Transverse colon (tissue), 4 donors: ENCODE data around the gene GABRG2. TPM values are rescaled to one million over a fixed set of nuclear protein-coding genes. Genes with fewer than 3 reads are reported as not detected.

Experiments used
- DNase-seq: peaks from one replicate; pipeline ENCODE4 v3.0.0-alpha.2; 2019
- H3K27ac ChIP-seq, 4 donors: fragments of 200-600 bp; sonication (generic); 2 replicates each; pipeline ENCODE4 v1.5.1; 2016 to 2018; ENCODE audit warnings: inconsistent platforms in 4 of 4
- H3K27me3 ChIP-seq: fragments of 200-600 bp; sonication (generic); 2 replicates; pipeline ENCODE4 v1.5.1; 2017; ENCODE audit warnings: inconsistent platforms
- H3K36me3 ChIP-seq, 4 donors: fragments of 200-600 bp; sonication (generic); 2 replicates each; pipeline ENCODE4 v1.5.1; 2017 to 2019; ENCODE audit warnings: inconsistent platforms in 4 of 4
- H3K4me1 ChIP-seq, 4 donors: fragments of 200-600 bp; sonication (generic); 2 replicates each; pipeline ENCODE4 v1.5.1; 2017 to 2020; ENCODE audit warnings: inconsistent platforms in 4 of 4
- H3K4me3 ChIP-seq, 4 donors: fragments of 200-600 bp; sonication (generic); 1 replicate in 1 of 4; 2 replicates in 3 of 4; pipeline versions ENCODE4 v1.5.1 to v1.6.1; 2017 to 2019; ENCODE audit warnings: inconsistent platforms in 4 of 4
- H3K9me3 ChIP-seq, 2 donors: fragments of 200-600 bp; sonication (generic); 2 replicates each; pipeline ENCODE4 v1.5.1; 2017 to 2019; ENCODE audit warnings: inconsistent platforms in 2 of 2
- EP300 ChIP-seq: sonication (generic); formaldehyde crosslinking; IDR thresholded peaks from one replicate; pipeline ENCODE4 v1.6.1; 2017; ENCODE audit warnings: antibody characterized with exemption, low read depth
- POLR2A ChIP-seq: fragments of 450-650 bp; IDR thresholded peaks from one replicate; pipeline ENCODE4 v1.6.1; 2016; ENCODE audit warnings: antibody characterized with exemption, mild to moderate bottlenecking, moderate library complexity
- POLR2AphosphoS5 ChIP-seq, 3 donors: sonication (generic); formaldehyde crosslinking; IDR thresholded peaks; one replicate each; pipeline ENCODE4 v1.6.1; 2016; ENCODE audit warnings: antibody characterized with exemption in 3 of 3
- WGBS, 2 donors: methylation state at CpG; one replicate each; pipeline ENCODE4 v1.1.5; 2018; ENCODE audit warnings: low coverage in 1 of 2; 5-methylcytosine and 5-hydroxymethylcytosine counted together
- in situ Hi-C, 4 donors: fragments of 200-750 bp; cut with MboI; loops; one replicate each; pipeline versions ENCODE4 v1.15.0 to v1.15.1; 2017; ENCODE audit warnings: low sequenced_read_pairs in 3 of 4, low pct_ligation_motif_present in 1 of 4, low pct_unique_long_range_greater_than_20kb in 1 of 4
- intact Hi-C: fragments of 100-400 bp; cut with DNase I; formaldehyde crosslinking; loops from one replicate; pipeline ENCODE4 v1.15.1; 2023; ENCODE audit warnings: low total_unique reads
- total RNA-seq, 4 donors: library from RNA; depleted of rRNA; stranded (reverse); fragments of >200 nt; gene quantifications; one replicate each; pipeline ENCODE4 v1.1.0, GENCODE V29; 2016
- TF ChIP-seq, protein P1 (sequence below), 5 experiments: fragments of 200-600 bp in 3 of 5; fragments of 450-650 bp in 2 of 5; sonication (generic) in 3 of 5; IDR thresholded peaks; 1 replicate in 2 of 5; 2 replicates in 3 of 5; pipeline ENCODE4 v1.5.1; 2016 to 2017; ENCODE audit warnings: antibody characterized with exemption in 5 of 5, inconsistent platforms in 3 of 5, mild to moderate bottlenecking in 2 of 5, moderate library complexity in 1 of 5

GABRG2 gene
- total RNA-seq, 4 donors from 2014 or later = 0.27 to 0.48 TPM; not detected in 2

DNA sequence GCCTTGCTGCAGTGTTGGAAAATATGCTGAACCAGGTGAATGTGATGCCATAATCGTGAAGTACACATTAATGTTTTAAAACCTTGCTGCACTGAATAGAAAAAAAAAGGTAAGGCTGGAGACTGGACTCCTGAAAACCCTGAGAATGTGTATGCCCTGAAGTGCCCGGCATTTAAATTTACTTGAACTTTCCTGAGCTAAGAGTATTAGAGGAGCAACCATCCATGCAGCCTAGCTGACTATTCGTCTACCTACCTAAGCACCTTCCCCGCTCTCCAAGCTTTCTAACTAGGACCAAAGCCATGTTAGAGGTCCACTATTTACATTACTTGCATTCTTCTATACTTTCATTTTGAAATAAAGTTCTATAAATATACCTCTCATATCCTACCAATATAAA lies 1.4 kb downstream of the GABRG2 start:
- DNase-seq = no peak
- TF ChIP-seq POLR2A (no peak), EP300 (no peak), POLR2AphosphoS5 (IDR thresholded peaks at IDR 0.05) (no peak)
- TF ChIP-seq, protein P1, sequence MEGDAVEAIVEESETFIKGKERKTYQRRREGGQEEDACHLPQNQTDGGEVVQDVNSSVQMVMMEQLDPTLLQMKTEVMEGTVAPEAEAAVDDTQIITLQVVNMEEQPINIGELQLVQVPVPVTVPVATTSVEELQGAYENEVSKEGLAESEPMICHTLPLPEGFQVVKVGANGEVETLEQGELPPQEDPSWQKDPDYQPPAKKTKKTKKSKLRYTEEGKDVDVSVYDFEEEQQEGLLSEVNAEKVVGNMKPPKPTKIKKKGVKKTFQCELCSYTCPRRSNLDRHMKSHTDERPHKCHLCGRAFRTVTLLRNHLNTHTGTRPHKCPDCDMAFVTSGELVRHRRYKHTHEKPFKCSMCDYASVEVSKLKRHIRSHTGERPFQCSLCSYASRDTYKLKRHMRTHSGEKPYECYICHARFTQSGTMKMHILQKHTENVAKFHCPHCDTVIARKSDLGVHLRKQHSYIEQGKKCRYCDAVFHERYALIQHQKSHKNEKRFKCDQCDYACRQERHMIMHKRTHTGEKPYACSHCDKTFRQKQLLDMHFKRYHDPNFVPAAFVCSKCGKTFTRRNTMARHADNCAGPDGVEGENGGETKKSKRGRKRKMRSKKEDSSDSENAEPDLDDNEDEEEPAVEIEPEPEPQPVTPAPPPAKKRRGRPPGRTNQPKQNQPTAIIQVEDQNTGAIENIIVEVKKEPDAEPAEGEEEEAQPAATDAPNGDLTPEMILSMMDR (IDR thresholded peaks at IDR 0.05) = no peak

DNA sequence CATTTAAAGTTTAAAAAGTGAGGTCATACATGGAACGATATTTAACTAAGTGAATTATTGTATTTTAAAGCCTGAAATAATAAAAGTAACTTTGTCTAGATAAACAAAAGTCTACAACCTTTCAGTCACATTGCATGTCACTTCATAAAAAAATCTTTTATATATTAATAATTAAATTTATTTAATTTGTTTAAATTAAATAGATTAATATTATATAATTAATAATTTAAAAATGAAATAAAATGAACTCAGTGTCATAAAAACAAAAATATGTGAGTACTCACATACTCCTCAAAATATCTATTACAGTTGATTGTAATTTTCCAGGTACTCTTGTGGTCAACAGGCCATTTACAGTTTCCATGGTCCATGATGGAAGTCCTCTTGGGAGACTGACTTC lies 11.2 kb downstream of the GABRG2 start:
- no peaks in the 10 kb centered on the region for H3K9me3 ChIP-seq
- no peak overlapping the region for H3K27ac ChIP-seq
- 81 to 82% methylated on average over 1 of the region's 1 CpG for WGBS, 2 donors
- intact Hi-C loops = no loop called here
- H3K4me1 ChIP-seq = no peaks in the 10 kb centered on the region
- in situ Hi-C loops = no loop called here
- no peak overlapping the region for H3K4me3 ChIP-seq
- H3K36me3 ChIP-seq = no peaks in the 10 kb centered on the region
- no peak for DNase-seq
- no peak for TF ChIP-seq EP300
- H3K27me3 ChIP-seq = no peaks in the 10 kb centered on the region

More for the DNA sequence above, 1.4 kb downstream of the GABRG2 start:
- intact Hi-C loops (no loop called here), in situ Hi-C loops (no loop called here)
- WGBS, 2 donors = 78 to 79% methylated on average over 4 of the region's 4 CpGs
- Histone ChIP-seq H3K27ac (no peak overlapping the region), H3K36me3 (no peaks in the 10 kb centered on the region), H3K4me3 (no peak overlapping the region), H3K9me3 (no peaks in the 10 kb centered on the region), H3K27me3 (peaks cover 11% of the 10 kb centered on the region), H3K4me1 (no peaks in the 10 kb centered on the region)

GRCh38 chr5:162091336-162091735 lies 23.8 kb downstream of the GABRG2 start:
- in situ Hi-C loops (no loop called here), intact Hi-C loops (no loop called here)
- H3K27me3 ChIP-seq = no peaks in the 10 kb centered on the region
- H3K36me3 ChIP-seq = no peaks in the 10 kb centered on the region
- DNase-seq = no peak
- no peaks in the 10 kb centered on the region for H3K4me1 ChIP-seq
- H3K27ac ChIP-seq = no peak overlapping the region
- 45 to 60% methylated on average over 2 of the region's 2 CpGs for WGBS, 2 donors
- H3K9me3 ChIP-seq = no peaks in the 10 kb centered on the region
- no peak overlapping the region for H3K4me3 ChIP-seq
- TF ChIP-seq POLR2AphosphoS5 (IDR thresholded peaks at IDR 0.05) = no peak
- TF ChIP-seq, protein P1 (IDR thresholded peaks at IDR 0.05) = no peak
- TF ChIP-seq POLR2A = no peak
- TF ChIP-seq EP300 = no peak

GRCh38 chr5:162096448-162096847 lies 28.9 kb downstream of the GABRG2 start:
- no peak overlapping the region for H3K4me3 ChIP-seq
- DNase-seq = no peak
- TF ChIP-seq EP300 (no peak), POLR2AphosphoS5 (IDR thresholded peaks at IDR 0.05) (no peak), POLR2A (no peak)
- TF ChIP-seq, protein P1 (IDR thresholded peaks at IDR 0.05) = no peak
- no peaks in the 10 kb centered on the region for H3K36me3 ChIP-seq
- H3K9me3 ChIP-seq = no peaks in the 10 kb centered on the region
- in situ Hi-C loops (no loop called here), intact Hi-C loops (no loop called here)
- 55 to 56% methylated on average over 2 of the region's 2 CpGs for WGBS, 2 donors
- H3K27me3 ChIP-seq = no peaks in the 10 kb centered on the region
- H3K27ac ChIP-seq = no peak overlapping the region
- no peaks in the 10 kb centered on the region for H3K4me1 ChIP-seq

DNA sequence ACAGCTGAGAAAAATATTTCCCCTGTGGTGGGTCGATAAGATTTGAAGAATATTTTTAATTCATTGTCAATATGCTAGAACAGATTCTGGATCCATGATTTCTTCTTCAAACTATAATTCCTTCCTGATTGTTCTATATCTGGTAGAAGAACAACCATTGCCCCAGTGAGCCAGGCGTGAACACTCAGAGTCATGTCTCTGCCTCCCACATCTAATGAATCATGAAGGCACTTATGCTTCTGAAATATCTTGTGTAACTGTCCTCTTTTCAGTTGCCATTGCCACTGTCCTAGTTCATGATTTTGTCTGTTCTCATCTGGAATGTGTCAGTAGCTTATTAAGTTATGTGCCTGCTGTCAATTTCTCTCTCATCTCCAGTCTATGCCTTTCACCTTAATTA lies 40.0 kb downstream of the GABRG2 start:
- Histone ChIP-seq H3K4me3 (no peak overlapping the region), H3K27ac (no peak overlapping the region), H3K4me1 (no peaks in the 10 kb centered on the region), H3K27me3 (no peaks in the 10 kb centered on the region), H3K36me3 (no peaks in the 10 kb centered on the region), H3K9me3 (no peaks in the 10 kb centered on the region)
- intact Hi-C loops (no loop called here), in situ Hi-C loops (no loop called here)
- no peak for DNase-seq
- TF ChIP-seq, protein P1 (IDR thresholded peaks at IDR 0.05) = no peak
- TF ChIP-seq EP300 = no peak
- no peak for TF ChIP-seq POLR2AphosphoS5 (IDR thresholded peaks at IDR 0.05)
- TF ChIP-seq POLR2A = no peak
- WGBS, 2 donors = 83 to 89% methylated on average over 2 of the region's 2 CpGs
